Breast epithelium (tissue), 4 donors: ENCODE data around the gene LILRA5. TPM values are rescaled to one million over a fixed set of nuclear protein-coding genes. Genes with fewer than 3 reads are reported as not detected.

ENCODE experiments used
- DNase-seq, 2 donors: peaks; one replicate each; pipeline ENCODE4 v3.0.0-alpha.2; 2019; ENCODE audit warnings: low spot score in 2 of 2
- H3K27ac ChIP-seq, 2 donors: fragments of 200-600 bp; sonication (generic) in 1 of 2; one replicate each; pipeline ENCODE4 v1.5.1; 2016 to 2019; ENCODE audit warnings: mild to moderate bottlenecking in 1 of 2
- H3K27me3 ChIP-seq, 2 donors: fragments of 200-600 bp; sonication (generic) in 1 of 2; one replicate each; pipeline versions ENCODE4 v1.5.1 to v1.6.0; 2017 to 2019; ENCODE audit warnings: control low read depth in 1 of 2, mild to moderate bottlenecking in 1 of 2
- H3K36me3 ChIP-seq: fragments of 200-600 bp; one replicate; pipeline ENCODE4 v1.5.1; 2019
- H3K4me1 ChIP-seq, 2 donors: fragments of 200-600 bp; sonication (generic); one replicate each; pipeline ENCODE4 v1.5.1; 2016 to 2019; ENCODE audit warnings: control low read depth in 1 of 2
- H3K4me3 ChIP-seq, 3 donors: fragments of 200-600 bp; sonication (generic); 1 replicate in 2 of 3; 2 replicates in 1 of 3; pipeline ENCODE4 v1.5.1; 2016 to 2019; ENCODE audit warnings: mild to moderate bottlenecking in 3 of 3, moderate library complexity in 2 of 3
- H3K9me3 ChIP-seq, 2 donors: fragments of 200-600 bp; sonication (generic) in 1 of 2; one replicate each; pipeline ENCODE4 v1.5.1; 2016 to 2019; ENCODE audit warnings: control low read depth in 1 of 2
- CTCF ChIP-seq, 3 donors: fragments of 450-650 bp; IDR thresholded peaks; one replicate each; pipeline ENCODE4 v1.5.1; 2016 to 2017; ENCODE audit warnings: antibody characterized with exemption in 3 of 3, mild to moderate bottlenecking in 3 of 3, moderate library complexity in 3 of 3
- POLR2A ChIP-seq: fragments of 450-650 bp; IDR thresholded peaks from one replicate; pipeline ENCODE4 v1.6.1; 2016; ENCODE audit warnings: antibody characterized with exemption, mild to moderate bottlenecking, moderate library complexity
- POLR2AphosphoS5 ChIP-seq, 3 donors: sonication (generic); formaldehyde crosslinking; IDR thresholded peaks; one replicate each; pipeline ENCODE4 v1.6.1; 2017; ENCODE audit warnings: antibody characterized with exemption in 3 of 3
- intact Hi-C: fragments of 100-400 bp; cut with DNase I; formaldehyde crosslinking; loops from one replicate; pipeline ENCODE4 v1.15.1; 2023; ENCODE audit warnings: low total_unique reads
- total RNA-seq, 3 donors: library from RNA; depleted of rRNA; stranded (reverse); fragments of >200 nt; gene quantifications; one replicate each; pipeline ENCODE4 v1.1.0, GENCODE V29; 2016

The LILRA5 gene
- total RNA-seq, 3 donors from 2014 or later, result 0.98 to 2.2 (median 1.4) TPM

- H3K27ac ChIP-seq, result no peak overlapping the region
- peaks cover 0 to 13% of the 10 kb centered on the region in 2 donors for H3K27me3 ChIP-seq
- intact Hi-C loops, result loop anchor here (5.0 kb wide), 1 partner anchor 43 kb away; no protein-coding TSS in a partner anchor
- H3K4me1 ChIP-seq, result no peaks in the 10 kb centered on the region
- no peak for DNase-seq
- no peak overlapping the region for H3K4me3 ChIP-seq
- H3K36me3 ChIP-seq, result no peaks in the 10 kb centered on the region
- H3K9me3 ChIP-seq, result no peaks in the 10 kb centered on the region
- no peak for TF ChIP-seq POLR2AphosphoS5 (IDR thresholded peaks at IDR 0.05)
- no peak for TF ChIP-seq CTCF (IDR thresholded peaks at IDR 0.05)
- no peak for TF ChIP-seq POLR2A
Measured at GRCh38 chr19:54354761-54355160, 41.8 kb upstream of the LILRA5 start.

GRCh38 chr19:54352546-54352945 is 39.6 kb upstream of the LILRA5 start:
- DNase-seq, result no peak
- peaks cover 0 to 20% of the 10 kb centered on the region in 2 donors for H3K27me3 ChIP-seq
- TF ChIP-seq CTCF (IDR thresholded peaks at IDR 0.05) (no peak), POLR2A (no peak), POLR2AphosphoS5 (IDR thresholded peaks at IDR 0.05) (no peak)
- no peaks in the 10 kb centered on the region for H3K4me1 ChIP-seq
- H3K9me3 ChIP-seq, result no peaks in the 10 kb centered on the region
- no peak overlapping the region for H3K4me3 ChIP-seq
- no peak overlapping the region for H3K27ac ChIP-seq
- intact Hi-C loops, result no loop called here
- no peaks in the 10 kb centered on the region for H3K36me3 ChIP-seq

- H3K9me3 ChIP-seq, result no peaks in the 10 kb centered on the region
- peaks cover 0 to 15% of the 10 kb centered on the region in 2 donors for H3K27me3 ChIP-seq
- no peak overlapping the region for H3K27ac ChIP-seq
- H3K4me3 ChIP-seq, result no peak overlapping the region
- no peak for DNase-seq
- no peaks in the 10 kb centered on the region for H3K36me3 ChIP-seq
- no peaks in the 10 kb centered on the region for H3K4me1 ChIP-seq
- no peak for TF ChIP-seq POLR2A
- no peak for TF ChIP-seq CTCF (IDR thresholded peaks at IDR 0.05)
- TF ChIP-seq POLR2AphosphoS5 (IDR thresholded peaks at IDR 0.05), result no peak
- intact Hi-C loops, result no loop called here
Measured at GRCh38 chr19:54352041-54352440, 39.1 kb upstream of the LILRA5 start.

- no peaks in the 10 kb centered on the region for H3K9me3 ChIP-seq
- H3K4me3 ChIP-seq, result no peak overlapping the region
- no peak overlapping the region for H3K27ac ChIP-seq
- no peaks in the 10 kb centered on the region for H3K36me3 ChIP-seq
- intact Hi-C loops, result no loop called here
- peaks cover 0 to 10% of the 10 kb centered on the region in 2 donors for H3K27me3 ChIP-seq
- TF ChIP-seq POLR2A, result no peak
- TF ChIP-seq CTCF (IDR thresholded peaks at IDR 0.05), result no peak
- TF ChIP-seq POLR2AphosphoS5 (IDR thresholded peaks at IDR 0.05), result no peak
- DNase-seq, result no peak
- H3K4me1 ChIP-seq, result no peaks in the 10 kb centered on the region
Measured at GRCh38 chr19:54351474-54351873, 38.5 kb upstream of the LILRA5 start.

GRCh38 chr19:54345938-54346386 is 33.0 kb upstream of the LILRA5 start:
- no peak for DNase-seq

More at GRCh38 chr19:54345938-54346386, 33.0 kb upstream of the LILRA5 start:
- intact Hi-C loops, result no loop called here
- Histone ChIP-seq H3K27me3 (peaks cover 0 to 7% of the 10 kb centered on the region in 2 donors), H3K36me3 (no peaks in the 10 kb centered on the region), H3K4me1 (no peaks in the 10 kb centered on the region), H3K27ac (no peak overlapping the region), H3K4me3 (no peak overlapping the region), H3K9me3 (no peaks in the 10 kb centered on the region)
- TF ChIP-seq POLR2AphosphoS5 (IDR thresholded peaks at IDR 0.05) (peak in 1 of 3 donors; percentile 13), POLR2A (no peak), CTCF (IDR thresholded peaks at IDR 0.05) (no peak)
